OCI-LY7 (cell line): ENCODE data around the gene ARHGAP26. TPM values are rescaled to one million over a fixed set of nuclear protein-coding genes. Genes with fewer than 3 reads are reported as not detected.

Source experiments
- BruUV-seq: library from RNA; stranded (reverse); fragments of 400-500 nt; replicated peaks from 2 replicates; lab custom pipeline; 2021; lab: Mats Ljungman, UMichigan
- CTCF ChIA-PET: fragments of 300-600 bp; sonication (Branson Sonifier 250); formaldehyde crosslinking; loops from one replicate; lab custom pipeline; 2022; ENCODE audit warnings: antibody characterized with exemption; ENCODE audit not compliant: unreplicated experiment; lab: Charles Lee
- POLR2A ChIA-PET: fragments of 300-600 bp; sonication (Branson Sonifier 250); formaldehyde crosslinking; loops from one replicate; lab custom pipeline; 2022; ENCODE audit warnings: antibody characterized with exemption; lab: Charles Lee
- DNase-seq: peaks from one replicate; pipeline ENCODE4 v3.0.0-alpha.2; 2015; ENCODE audit warnings: low spot score
- H2AFZ ChIP-seq: fragments of 200-600 bp; sonication (generic), shearing (Covaris generic); 2 replicates; pipeline ENCODE4 v1.6.1; 2014; ENCODE audit warnings: mild to moderate bottlenecking, antibody characterized with exemption, low read length, moderate library complexity
- H3K27ac ChIP-seq: fragments of 200-600 bp; sonication (generic); 2 replicates; pipeline ENCODE4 v1.5.1; 2014; ENCODE audit warnings: mixed run types, low read depth, mild to moderate bottlenecking, moderate library complexity, low read length, inconsistent platforms; ENCODE audit not compliant: poor library complexity, severe bottlenecking
- H3K36me3 ChIP-seq: fragments of 200-600 bp; sonication (generic); 2 replicates; pipeline ENCODE4 v1.6.1; 2014; ENCODE audit warnings: mild to moderate bottlenecking, antibody characterized with exemption, low read length, moderate library complexity, mixed read lengths; ENCODE audit not compliant: insufficient read depth
- H3K4me1 ChIP-seq: fragments of 200-600 bp; sonication (generic); 2 replicates; pipeline ENCODE4 v1.5.1; 2014; ENCODE audit warnings: mild to moderate bottlenecking, low read length; ENCODE audit not compliant: insufficient read depth, poor library complexity, severe bottlenecking
- H3K4me2 ChIP-seq: fragments of 200-600 bp; sonication (generic); 2 replicates; pipeline ENCODE4 v1.6.1; 2014; ENCODE audit warnings: mild to moderate bottlenecking, low read length
- H3K4me3 ChIP-seq: fragments of 200-600 bp; sonication (generic); 2 replicates; pipeline ENCODE4 v1.5.1; 2014; ENCODE audit warnings: mild to moderate bottlenecking, low read depth, low read length; ENCODE audit not compliant: poor library complexity, severe bottlenecking
- H3K79me2 ChIP-seq: fragments of 200-600 bp; sonication (generic); 2 replicates; pipeline ENCODE4 v1.6.1; 2016; ENCODE audit warnings: low read depth, mild to moderate bottlenecking, low read length, moderate library complexity, mixed read lengths; ENCODE audit not compliant: insufficient read depth
- H3K9me2 ChIP-seq: fragments of 200-600 bp; sonication (generic); 2 replicates; pipeline ENCODE4 v1.6.1; 2016; ENCODE audit warnings: mild to moderate bottlenecking, low read length, mixed read lengths; ENCODE audit not compliant: insufficient read depth
- H3K9me3 ChIP-seq: fragments of 200-600 bp; sonication (generic); 2 replicates; pipeline ENCODE4 v1.6.1; 2014; ENCODE audit warnings: mild to moderate bottlenecking, mixed run types, low read length, mixed read lengths
- H4K20me1 ChIP-seq: fragments of 200-600 bp; sonication (generic); 2 replicates; pipeline ENCODE4 v1.6.1; 2014; ENCODE audit warnings: mild to moderate bottlenecking, antibody characterized with exemption, low read length, moderate library complexity, mixed read lengths; ENCODE audit not compliant: insufficient read depth
- CTCF ChIP-seq: fragments of 200-600 bp; sonication (generic); conservative IDR thresholded peaks from 2 replicates; pipeline ENCODE4 v1.5.1; 2014; ENCODE audit warnings: mild to moderate bottlenecking, antibody characterized with exemption, low read length, moderate library complexity, mixed read lengths
- EZH2phosphoT487 ChIP-seq: fragments of 200-600 bp; sonication (generic); IDR thresholded peaks from 2 replicates; pipeline ENCODE4 v1.6.1; 2018; ENCODE audit warnings: low read depth, borderline replicate concordance, mild to moderate bottlenecking, mixed run types, antibody characterized with exemption, low read length, moderate library complexity, mixed read lengths
- intact Hi-C: fragments of 100-400 bp; cut with micrococcal nuclease; formaldehyde crosslinking; loops from one replicate; pipeline ENCODE4 v1.10.0; 2022; ENCODE audit not compliant: unreplicated experiment
- total RNA-seq, 2 experiments: library from RNA; depleted of rRNA in 1 of 2; stranded (reverse); fragments of >200 nt in 1 of 2; shearing (Covaris generic) in 1 of 2; gene quantifications; 2 replicates each; pipeline ENCODE4 v1.2.3, GENCODE V29; 2014 to 2022

Gene ARHGAP26
- total RNA-seq, 2 experiments from 2014 or later = 7.0 to 19.1 TPM

GRCh38 chr5:143147902-143148301, 377.7 kb downstream of the ARHGAP26 start:
- H3K9me2 ChIP-seq = no peaks in the 10 kb centered on the region
- H4K20me1 ChIP-seq = no peaks in the 10 kb centered on the region
- no peak overlapping the region for H3K27ac ChIP-seq
- TF ChIP-seq CTCF = no peak
- TF ChIP-seq EZH2phosphoT487 = no peak
- intact Hi-C loops = no loop called here
- H2AFZ ChIP-seq = no peak overlapping the region
- CTCF ChIA-PET = no interaction called here
- H3K79me2 ChIP-seq = no peaks in the 10 kb centered on the region
- H3K4me3 ChIP-seq = no peak overlapping the region
- POLR2A ChIA-PET = interaction anchor here (0.7 kb wide), 2 partner anchors 82 to 256 kb away, joined by 3 read pairs; no protein-coding TSS in a partner anchor
- no peak overlapping the region for H3K4me2 ChIP-seq
- no peak for DNase-seq
- H3K9me3 ChIP-seq = no peaks in the 10 kb centered on the region
- BruUV-seq = no TSS peak
- H3K36me3 ChIP-seq = no peaks in the 10 kb centered on the region
- no peaks in the 10 kb centered on the region for H3K4me1 ChIP-seq

- CTCF ChIA-PET = no interaction called here
These were observed 378.6 kb downstream of the ARHGAP26 start for GRCh38 chr5:143148771-143149170.

More at GRCh38 chr5:143148771-143149170, 378.6 kb downstream of the ARHGAP26 start:
- Histone ChIP-seq H3K27ac (no peak overlapping the region), H3K4me3 (no peak overlapping the region), H3K9me3 (no peaks in the 10 kb centered on the region), H3K36me3 (no peaks in the 10 kb centered on the region), H3K79me2 (no peaks in the 10 kb centered on the region), H4K20me1 (no peaks in the 10 kb centered on the region), H3K4me2 (no peak overlapping the region), H3K4me1 (no peaks in the 10 kb centered on the region), H2AFZ (no peak overlapping the region), H3K9me2 (no peaks in the 10 kb centered on the region)
- no peak for DNase-seq
- BruUV-seq = no TSS peak
- TF ChIP-seq CTCF (no peak), EZH2phosphoT487 (no peak)
- intact Hi-C loops = no loop called here
- POLR2A ChIA-PET = no interaction called here
